Measurements from ENCODE around the gene ATF3.

ATF3 gene

DNA sequence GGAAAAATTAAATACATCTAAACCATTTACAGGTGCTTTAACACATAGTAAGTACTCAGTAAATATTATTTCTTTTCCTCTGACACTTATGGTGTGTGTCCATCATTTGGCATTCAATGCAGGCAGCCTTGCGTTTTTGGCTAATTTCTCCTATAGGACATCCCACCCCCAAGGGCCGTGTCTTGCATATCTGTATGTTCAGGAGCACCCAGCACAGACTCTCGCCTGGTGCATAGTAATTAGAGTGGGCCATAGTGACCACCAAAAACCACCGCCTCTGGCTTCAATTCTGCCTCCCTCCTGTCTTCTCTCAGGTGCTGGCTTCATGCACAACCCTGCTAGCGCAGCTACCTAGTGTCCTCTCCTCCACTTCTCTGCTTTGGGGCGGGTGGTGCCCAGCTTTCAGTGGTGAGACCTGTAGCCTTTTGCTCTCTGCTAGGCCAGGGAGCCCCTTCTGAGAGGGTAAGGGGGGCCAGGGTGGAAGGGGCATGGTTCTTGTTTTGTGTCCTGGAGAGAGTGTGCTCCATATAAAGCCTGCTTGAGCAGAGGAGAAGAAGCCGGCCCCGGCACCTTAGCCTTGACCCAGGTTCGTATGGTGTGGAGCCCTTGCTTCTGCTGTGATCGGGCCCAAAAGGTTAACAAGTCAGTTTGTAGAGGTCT, 57.7 kb downstream of the ATF3 start:
- in situ Hi-C loops (cut with MboI; ENCODE audit: low sequenced_read_pairs, unreplicated experiment) = loop anchor here (25.0 kb wide), 1 partner anchor 321 kb away; no protein-coding TSS in a partner anchor
- TF ChIP-seq, protein P1, sequence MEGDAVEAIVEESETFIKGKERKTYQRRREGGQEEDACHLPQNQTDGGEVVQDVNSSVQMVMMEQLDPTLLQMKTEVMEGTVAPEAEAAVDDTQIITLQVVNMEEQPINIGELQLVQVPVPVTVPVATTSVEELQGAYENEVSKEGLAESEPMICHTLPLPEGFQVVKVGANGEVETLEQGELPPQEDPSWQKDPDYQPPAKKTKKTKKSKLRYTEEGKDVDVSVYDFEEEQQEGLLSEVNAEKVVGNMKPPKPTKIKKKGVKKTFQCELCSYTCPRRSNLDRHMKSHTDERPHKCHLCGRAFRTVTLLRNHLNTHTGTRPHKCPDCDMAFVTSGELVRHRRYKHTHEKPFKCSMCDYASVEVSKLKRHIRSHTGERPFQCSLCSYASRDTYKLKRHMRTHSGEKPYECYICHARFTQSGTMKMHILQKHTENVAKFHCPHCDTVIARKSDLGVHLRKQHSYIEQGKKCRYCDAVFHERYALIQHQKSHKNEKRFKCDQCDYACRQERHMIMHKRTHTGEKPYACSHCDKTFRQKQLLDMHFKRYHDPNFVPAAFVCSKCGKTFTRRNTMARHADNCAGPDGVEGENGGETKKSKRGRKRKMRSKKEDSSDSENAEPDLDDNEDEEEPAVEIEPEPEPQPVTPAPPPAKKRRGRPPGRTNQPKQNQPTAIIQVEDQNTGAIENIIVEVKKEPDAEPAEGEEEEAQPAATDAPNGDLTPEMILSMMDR (IDR thresholded peaks at IDR 0.05; ENCODE audit: borderline replicate concordance, control extremely low read depth, extremely low read depth, insufficient read depth, missing control alignments) = no peak

DNA sequence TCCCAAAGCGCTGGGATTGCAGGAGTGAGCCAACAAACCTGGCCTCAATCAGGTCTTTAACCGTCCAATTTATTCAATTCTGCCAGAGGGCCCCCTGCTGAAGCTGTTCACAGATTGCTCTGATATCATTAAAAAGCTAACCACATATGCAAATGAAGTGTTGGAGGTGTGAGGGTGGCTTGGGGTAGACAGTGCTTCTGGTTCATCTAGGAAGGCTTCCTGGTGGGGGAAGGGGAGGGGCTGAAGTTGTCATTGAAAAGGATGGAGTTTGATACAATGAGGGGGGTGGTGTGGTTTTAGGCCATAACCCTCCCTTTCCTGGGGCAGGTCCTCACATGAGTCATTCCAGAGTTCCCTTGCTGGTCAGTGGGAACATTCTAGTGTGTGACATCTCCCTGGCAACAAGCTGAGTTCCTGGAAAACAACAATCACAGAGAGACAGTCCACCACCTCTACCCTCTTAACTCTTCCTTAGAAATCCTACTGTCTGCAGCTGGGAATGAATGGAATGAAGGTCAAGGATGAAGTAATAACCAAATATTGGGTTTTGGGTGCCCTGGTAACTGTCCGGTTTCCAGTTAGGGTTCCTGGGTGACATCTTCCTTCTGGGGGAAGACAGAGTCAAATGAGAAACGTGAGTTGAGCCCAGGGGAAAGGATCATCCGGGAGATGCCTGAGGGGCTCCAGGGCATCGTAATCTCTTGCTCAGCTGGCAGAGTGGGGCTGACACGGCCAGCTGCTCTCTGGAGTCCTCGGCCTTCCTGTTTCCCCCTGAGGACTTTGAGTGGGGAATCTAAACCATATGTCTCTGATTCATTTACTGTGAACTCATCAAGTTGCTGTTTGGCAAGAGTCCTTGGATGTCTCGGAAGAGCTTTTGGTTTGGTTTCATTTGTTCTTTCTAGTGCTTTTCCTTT, 58.9 kb downstream of the ATF3 start:
- in situ Hi-C loops (cut with MboI; ENCODE audit: low sequenced_read_pairs, unreplicated experiment) = loop anchor here (25.0 kb wide), 1 partner anchor 320 kb away; no protein-coding TSS in a partner anchor
- TF ChIP-seq, protein P1 (IDR thresholded peaks at IDR 0.05; ENCODE audit: borderline replicate concordance, control extremely low read depth, extremely low read depth, insufficient read depth, missing control alignments) = no peak
- peak; percentile 58 for DNase-seq (ENCODE audit: low spot score)

More for the DNA sequence above, 57.7 kb downstream of the ATF3 start:
- DNase-seq (ENCODE audit: low spot score) = no peak

DNA sequence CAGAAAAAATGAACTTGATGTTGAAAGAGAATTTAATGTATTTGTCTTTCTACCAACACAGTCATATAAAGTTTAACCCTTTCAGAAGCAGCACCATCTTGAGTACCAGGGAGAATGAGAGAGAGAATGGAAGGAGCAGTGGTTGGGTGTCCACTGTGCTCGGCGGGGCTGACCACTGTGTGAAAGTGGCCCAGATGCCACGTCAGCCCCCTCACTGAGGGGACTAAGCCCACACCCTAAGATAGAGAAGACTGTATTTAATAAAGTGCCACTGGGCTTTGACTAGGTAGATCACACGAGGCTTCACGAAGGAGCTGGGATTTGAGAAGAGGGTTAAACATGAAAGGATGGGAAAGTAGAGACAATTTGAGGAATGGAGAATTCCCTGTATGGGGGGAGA, 59.9 kb downstream of the ATF3 start:
- in situ Hi-C loops (cut with MboI; ENCODE audit: low sequenced_read_pairs, unreplicated experiment) = loop anchor here (25.0 kb wide), 1 partner anchor 319 kb away; no protein-coding TSS in a partner anchor
- TF ChIP-seq, protein P1 (IDR thresholded peaks at IDR 0.05; ENCODE audit: borderline replicate concordance, control extremely low read depth, extremely low read depth, insufficient read depth, missing control alignments) = no peak
- no peak for DNase-seq (ENCODE audit: low spot score)

DNA sequence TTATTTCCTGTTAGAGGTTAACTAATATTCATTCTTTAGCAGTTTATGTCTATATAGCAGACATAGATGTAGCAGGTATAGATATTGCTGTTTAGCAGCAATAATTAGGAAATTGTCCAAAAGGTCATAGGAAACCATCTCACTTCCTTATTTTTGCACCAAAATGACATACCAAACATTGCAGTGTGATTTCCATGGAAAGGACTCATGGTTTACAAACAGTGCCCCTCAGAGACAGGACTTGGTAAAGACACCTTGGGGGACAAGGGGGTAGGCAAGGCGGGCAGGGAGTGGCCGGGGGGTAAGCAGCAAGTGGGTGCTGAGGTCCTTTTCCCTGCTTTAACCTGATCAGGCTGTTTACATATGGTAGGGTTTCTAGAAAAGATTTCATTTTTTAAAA, 60.5 kb downstream of the ATF3 start:
- no peak for DNase-seq (ENCODE audit: low spot score)
- TF ChIP-seq, protein P1 (IDR thresholded peaks at IDR 0.05; ENCODE audit: borderline replicate concordance, control extremely low read depth, extremely low read depth, insufficient read depth, missing control alignments) = peak; percentile 8
- in situ Hi-C loops (cut with MboI; ENCODE audit: low sequenced_read_pairs, unreplicated experiment) = loop anchor here (25.0 kb wide), 1 partner anchor 318 kb away; no protein-coding TSS in a partner anchor

DNA sequence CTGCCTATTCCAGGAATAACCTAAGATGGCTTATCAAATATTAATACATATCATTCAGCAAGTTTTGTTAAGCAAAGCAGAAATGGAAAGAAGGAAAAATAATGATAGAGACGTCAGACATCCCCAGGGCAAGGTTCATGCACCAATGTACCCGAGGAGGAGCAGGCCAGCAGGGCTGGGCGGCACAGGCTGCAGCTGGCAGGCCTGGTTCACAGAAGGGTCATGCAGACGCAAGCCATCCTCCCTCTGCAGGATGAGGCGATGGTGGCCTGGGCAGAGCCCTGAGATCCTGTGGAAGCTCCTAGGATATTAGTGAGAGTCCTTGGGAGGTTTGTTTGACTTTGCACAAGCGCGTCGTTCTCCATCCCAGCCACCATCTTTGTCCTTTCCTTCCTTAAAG, 61.0 kb downstream of the ATF3 start:
- DNase-seq (ENCODE audit: low spot score) = no peak
- in situ Hi-C loops (cut with MboI; ENCODE audit: low sequenced_read_pairs, unreplicated experiment) = loop anchor here (25.0 kb wide), 1 partner anchor 318 kb away; no protein-coding TSS in a partner anchor
- TF ChIP-seq, protein P1 (IDR thresholded peaks at IDR 0.05; ENCODE audit: borderline replicate concordance, control extremely low read depth, extremely low read depth, insufficient read depth, missing control alignments) = no peak

DNA sequence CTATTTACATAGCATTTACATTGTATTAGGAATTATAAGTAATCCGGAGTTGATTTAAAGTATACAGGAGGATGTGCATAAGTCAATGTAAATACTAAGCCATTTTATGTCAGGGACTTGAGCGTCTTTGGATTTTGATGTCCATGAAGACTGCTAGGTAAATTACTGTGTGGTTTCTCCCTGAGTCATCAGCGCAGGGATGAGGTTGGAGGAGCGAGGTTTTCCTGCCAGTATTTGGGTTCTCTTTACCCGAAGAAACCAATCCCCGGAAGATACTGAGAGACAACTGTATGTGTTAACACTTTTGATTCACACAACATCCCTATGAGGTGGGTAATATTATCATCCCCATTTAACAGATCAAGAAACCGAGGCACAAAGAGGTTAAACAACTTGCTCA, 61.7 kb downstream of the ATF3 start:
- TF ChIP-seq, protein P1 (IDR thresholded peaks at IDR 0.05; ENCODE audit: borderline replicate concordance, control extremely low read depth, extremely low read depth, insufficient read depth, missing control alignments) = no peak
- in situ Hi-C loops (cut with MboI; ENCODE audit: low sequenced_read_pairs, unreplicated experiment) = loop anchor here (10.0 to 25.0 kb wide), 2 partner anchors 114 to 317 kb away; no protein-coding TSS in a partner anchor
- no peak for DNase-seq (ENCODE audit: low spot score)

Measured in GM13976 (cell line).